ENCODE measurements around the gene OR13C5. TPM values are rescaled to one million over a fixed set of nuclear protein-coding genes. Genes with fewer than 3 reads are reported as not detected.
"Not testable (repeated sequence)": the region's sequence is repeated elsewhere in the genome, so short reads cannot be mapped to it uniquely, and the experiment has no call there.

Gene OR13C5, protein sequence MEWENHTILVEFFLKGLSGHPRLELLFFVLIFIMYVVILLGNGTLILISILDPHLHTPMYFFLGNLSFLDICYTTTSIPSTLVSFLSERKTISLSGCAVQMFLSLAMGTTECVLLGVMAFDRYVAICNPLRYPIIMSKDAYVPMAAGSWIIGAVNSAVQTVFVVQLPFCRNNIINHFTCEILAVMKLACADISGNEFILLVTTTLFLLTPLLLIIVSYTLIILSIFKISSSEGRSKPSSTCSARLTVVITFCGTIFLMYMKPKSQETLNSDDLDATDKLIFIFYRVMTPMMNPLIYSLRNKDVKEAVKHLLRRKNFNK
- total RNA-seq (not detected in 2 replicates), polyA plus RNA-seq (not detected in 2 replicates), polyA minus RNA-seq (ENCODE audit: low replicate concordance) (not detected in 2 replicates)
- polyA plus RNA-seq (2012), result not detected in 2 replicates

- not testable (repeated sequence) for H4K20me1 ChIP-seq (ENCODE audit: control insufficient read depth, extremely low read depth, insufficient read depth, low read length); H3K4me3 ChIP-seq (replicated peaks in 1 of 4; ENCODE audit: control extremely low read depth in 1 of 4, insufficient read depth in 1 of 4, low read depth in 3 of 4, low read length in 4 of 4); H3K36me3 ChIP-seq (ENCODE audit: control insufficient read depth, insufficient read depth, low read length); H3K27ac ChIP-seq (ENCODE audit: insufficient read depth, low read length); H2AFZ ChIP-seq (ENCODE audit: low read length); H3K9me3 ChIP-seq (ENCODE audit: control insufficient read depth, insufficient read depth, low read depth, low read length); DNase-seq (ENCODE audit: low read depth in 2 of 2); H3K4me2 ChIP-seq (ENCODE audit: extremely low read depth, insufficient read depth, low read length); H3K9ac ChIP-seq (ENCODE audit: insufficient read depth, low read length); H3K79me2 ChIP-seq (ENCODE audit: control insufficient read depth, insufficient read depth, low read length); H3K4me1 ChIP-seq (ENCODE audit: control insufficient read depth, extremely low read depth, insufficient read depth, low read length); H3K27me3 ChIP-seq (ENCODE audit: control insufficient read depth, insufficient read depth, low read length)
Observed at GRCh38 chr9:104599313-104599712, at the start of gene OR13C5. Gene OR13C5, minus strand, starts transcription at chr9:104599413. Its CDS starts 0 bp downstream, at chr9:104599413.

GRCh38 chr9:104635456-104635855 is 36.2 kb upstream of the OR13C5 start:
- no peaks in the 10 kb centered on the region for H3K36me3 ChIP-seq (ENCODE audit: control insufficient read depth, insufficient read depth, low read length)
- H3K4me3 ChIP-seq (replicated peaks in 1 of 4; ENCODE audit: control extremely low read depth in 1 of 4, insufficient read depth in 1 of 4, low read depth in 3 of 4, low read length in 4 of 4), result no peak overlapping the region
- no peak overlapping the region for H3K4me2 ChIP-seq (ENCODE audit: extremely low read depth, insufficient read depth, low read length)
- no peak overlapping the region for H2AFZ ChIP-seq (ENCODE audit: low read length)
- no peak for DNase-seq (ENCODE audit: low read depth in 2 of 2)
- no peaks in the 10 kb centered on the region for H3K4me1 ChIP-seq (ENCODE audit: control insufficient read depth, extremely low read depth, insufficient read depth, low read length)
- no peaks in the 10 kb centered on the region for H3K27me3 ChIP-seq (ENCODE audit: control insufficient read depth, insufficient read depth, low read length)
- no peaks in the 10 kb centered on the region for H4K20me1 ChIP-seq (ENCODE audit: control insufficient read depth, extremely low read depth, insufficient read depth, low read length)
- H3K9me3 ChIP-seq (ENCODE audit: control insufficient read depth, insufficient read depth, low read depth, low read length), result no peaks in the 10 kb centered on the region
- TF ChIP-seq EZH2 (IDR thresholded peaks at IDR 0.05; ENCODE audit: low read length, missing control alignments), result no peak
- no peak for TF ChIP-seq CTCF (conservative IDR thresholded peaks at IDR 0.05 in 1 of 2, IDR thresholded peaks at IDR 0.05 in 1 of 2; ENCODE audit: low read depth in 1 of 2, low read length in 2 of 2)
- no peak overlapping the region for H3K9ac ChIP-seq (ENCODE audit: insufficient read depth, low read length)
- H3K27ac ChIP-seq (ENCODE audit: insufficient read depth, low read length), result no peak overlapping the region
- no peaks in the 10 kb centered on the region for H3K79me2 ChIP-seq (ENCODE audit: control insufficient read depth, insufficient read depth, low read length)

DNA sequence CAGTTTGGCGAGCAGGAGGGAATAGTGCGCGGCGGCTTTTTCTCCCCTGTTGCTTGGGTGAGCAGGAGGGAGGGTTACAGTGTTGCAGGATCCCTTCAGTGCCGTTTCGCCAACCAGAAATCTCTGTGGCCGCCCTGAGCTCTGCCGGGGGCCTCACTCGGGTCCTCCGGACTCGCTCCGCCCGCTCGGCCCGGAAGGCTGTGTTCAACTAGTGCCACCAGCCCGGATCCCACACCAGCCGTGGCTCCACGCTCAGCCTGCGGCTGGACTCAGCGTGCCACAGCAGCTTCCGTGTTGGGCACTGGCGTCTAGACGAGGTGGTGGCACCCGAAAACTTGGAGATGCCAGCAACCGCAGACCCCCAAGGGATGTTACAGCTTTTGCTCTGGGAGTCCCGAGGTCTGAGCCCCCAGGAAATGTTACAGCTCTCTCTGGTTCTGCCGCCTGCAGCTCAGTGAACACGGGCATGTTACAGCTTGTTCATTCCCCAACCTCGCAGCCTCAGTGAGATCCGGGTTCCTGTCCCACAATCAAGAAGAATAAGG is 34.8 kb upstream of the OR13C5 start:
- H4K20me1 ChIP-seq (ENCODE audit: control insufficient read depth, extremely low read depth, insufficient read depth, low read length), result no peaks in the 10 kb centered on the region
- H3K79me2 ChIP-seq (ENCODE audit: control insufficient read depth, insufficient read depth, low read length), result no peaks in the 10 kb centered on the region
- H3K27me3 ChIP-seq (ENCODE audit: control insufficient read depth, insufficient read depth, low read length), result no peaks in the 10 kb centered on the region
- H3K36me3 ChIP-seq (ENCODE audit: control insufficient read depth, insufficient read depth, low read length), result no peaks in the 10 kb centered on the region
- H3K27ac ChIP-seq (ENCODE audit: insufficient read depth, low read length), result no peak overlapping the region
- H3K4me2 ChIP-seq (ENCODE audit: extremely low read depth, insufficient read depth, low read length), result no peak overlapping the region
- no peaks in the 10 kb centered on the region for H3K9me3 ChIP-seq (ENCODE audit: control insufficient read depth, insufficient read depth, low read depth, low read length)
- H3K9ac ChIP-seq (ENCODE audit: insufficient read depth, low read length), result no peak overlapping the region
- TF ChIP-seq EZH2 (IDR thresholded peaks at IDR 0.05; ENCODE audit: low read length, missing control alignments), result no peak
- no peak for TF ChIP-seq CTCF (conservative IDR thresholded peaks at IDR 0.05 in 1 of 2, IDR thresholded peaks at IDR 0.05 in 1 of 2; ENCODE audit: low read depth in 1 of 2, low read length in 2 of 2)
- no peak overlapping the region for H3K4me3 ChIP-seq (replicated peaks in 1 of 4; ENCODE audit: control extremely low read depth in 1 of 4, insufficient read depth in 1 of 4, low read depth in 3 of 4, low read length in 4 of 4)
- no peaks in the 10 kb centered on the region for H3K4me1 ChIP-seq (ENCODE audit: control insufficient read depth, extremely low read depth, insufficient read depth, low read length)
- no peak for DNase-seq (ENCODE audit: low read depth in 2 of 2)
- H2AFZ ChIP-seq (ENCODE audit: low read length), result no peak overlapping the region

- not testable (repeated sequence) for DNase-seq (ENCODE audit: low read depth in 2 of 2); H3K4me3 ChIP-seq (replicated peaks in 1 of 4; ENCODE audit: control extremely low read depth in 1 of 4, insufficient read depth in 1 of 4, low read depth in 3 of 4, low read length in 4 of 4); H3K4me2 ChIP-seq (ENCODE audit: extremely low read depth, insufficient read depth, low read length); H3K4me1 ChIP-seq (ENCODE audit: control insufficient read depth, extremely low read depth, insufficient read depth, low read length); H3K27me3 ChIP-seq (ENCODE audit: control insufficient read depth, insufficient read depth, low read length); H3K36me3 ChIP-seq (ENCODE audit: control insufficient read depth, insufficient read depth, low read length); H4K20me1 ChIP-seq (ENCODE audit: control insufficient read depth, extremely low read depth, insufficient read depth, low read length); H3K79me2 ChIP-seq (ENCODE audit: control insufficient read depth, insufficient read depth, low read length); H3K27ac ChIP-seq (ENCODE audit: insufficient read depth, low read length); H3K9me3 ChIP-seq (ENCODE audit: control insufficient read depth, insufficient read depth, low read depth, low read length); H2AFZ ChIP-seq (ENCODE audit: low read length); H3K9ac ChIP-seq (ENCODE audit: insufficient read depth, low read length)
Observed at GRCh38 chr9:104625964-104626363, 26.8 kb upstream of the OR13C5 start.
